SK-N-SH treated with all-trans-retinoic acid at 6 μM for 48 hours (cell line): ENCODE data around the gene TACR1.

Source experiments
- BACH2 ChIP-seq: fragments of 250-450 bp; sonication (Bioruptor Pico); IDR thresholded peaks from 2 replicates; pipeline ENCODE4 v1.9.0; 2021; ENCODE audit warnings: mild to moderate bottlenecking, borderline replicate concordance
- ESRRG ChIP-seq: fragments of 250-450 bp; sonication (Bioruptor Pico); IDR thresholded peaks from 2 replicates; pipeline ENCODE4 v1.6.1; 2021; ENCODE audit warnings: mild to moderate bottlenecking
- RARB ChIP-seq: fragments of 250-450 bp; sonication (Bioruptor Pico); IDR thresholded peaks from 2 replicates; pipeline ENCODE4 v1.8.0; 2021; ENCODE audit warnings: mild to moderate bottlenecking, moderate library complexity
- TCF4 ChIP-seq: fragments of 250-450 bp; sonication (Bioruptor Pico); IDR thresholded peaks from 2 replicates; pipeline ENCODE4 v1.8.0; 2021; ENCODE audit warnings: mild to moderate bottlenecking, moderate library complexity, borderline replicate concordance
- ZFP3 ChIP-seq: fragments of 250-450 bp; sonication (Bioruptor Pico); IDR thresholded peaks from 2 replicates; pipeline ENCODE4 v1.5.0; 2020; ENCODE audit warnings: mild to moderate bottlenecking, moderate library complexity
- ZFP30 ChIP-seq: fragments of 450-650 bp; formaldehyde crosslinking; IDR thresholded peaks from 2 replicates; pipeline ENCODE4 v1.5.0; 2022; ENCODE audit warnings: mild to moderate bottlenecking, moderate library complexity
- ZNF565 ChIP-seq: fragments of 450-650 bp; formaldehyde crosslinking; conservative IDR thresholded peaks from 2 replicates; pipeline ENCODE4 v1.5.0; 2020; ENCODE audit warnings: low read depth, mild to moderate bottlenecking, moderate library complexity
- ZNF8 ChIP-seq: fragments of 450-650 bp; formaldehyde crosslinking; IDR thresholded peaks from 2 replicates; pipeline ENCODE4 v1.5.0; 2020; ENCODE audit warnings: mild to moderate bottlenecking, moderate library complexity
- TF ChIP-seq, protein P1 (sequence below): fragments of 250-450 bp; sonication (Bioruptor Pico); IDR thresholded peaks from 2 replicates; pipeline ENCODE4 v1.5.0; 2020; ENCODE audit warnings: mild to moderate bottlenecking, moderate library complexity
- TF ChIP-seq, protein P2 (sequence below): fragments of 250-450 bp; sonication (Bioruptor Pico); IDR thresholded peaks from 2 replicates; pipeline ENCODE4 v1.5.1; 2021; ENCODE audit warnings: mild to moderate bottlenecking, moderate library complexity

DNA sequence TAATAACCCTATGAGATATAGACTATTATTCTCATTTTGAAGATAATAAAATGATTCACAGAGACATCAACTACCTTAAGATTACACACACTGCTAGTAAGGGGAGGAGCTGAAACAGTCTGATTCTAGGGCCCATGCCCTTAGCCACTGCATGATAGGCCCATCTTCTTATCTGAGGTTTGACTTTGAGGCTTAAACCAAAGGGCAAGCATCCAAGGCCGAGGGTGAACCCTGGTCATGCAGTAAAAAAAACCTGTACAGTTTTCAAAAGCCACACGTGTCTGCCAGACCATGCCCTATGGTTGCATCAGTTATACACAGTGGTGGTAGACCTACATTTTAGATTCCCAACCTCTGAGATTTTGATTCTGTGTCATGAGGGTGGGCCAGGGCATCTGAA, 196.0 kb downstream of the TACR1 start:
- TF ChIP-seq ZFP3 (no peak), RARB (no peak), TCF4 (no peak), ZNF8 (CRISPR knock-in tag) (no peak), BACH2 (no peak), ESRRG (CRISPR knock-in tag) (no peak), ZNF565 (CRISPR knock-in tag) (no peak), ZFP30 (CRISPR knock-in tag) (no peak)
- TF ChIP-seq, protein P1, sequence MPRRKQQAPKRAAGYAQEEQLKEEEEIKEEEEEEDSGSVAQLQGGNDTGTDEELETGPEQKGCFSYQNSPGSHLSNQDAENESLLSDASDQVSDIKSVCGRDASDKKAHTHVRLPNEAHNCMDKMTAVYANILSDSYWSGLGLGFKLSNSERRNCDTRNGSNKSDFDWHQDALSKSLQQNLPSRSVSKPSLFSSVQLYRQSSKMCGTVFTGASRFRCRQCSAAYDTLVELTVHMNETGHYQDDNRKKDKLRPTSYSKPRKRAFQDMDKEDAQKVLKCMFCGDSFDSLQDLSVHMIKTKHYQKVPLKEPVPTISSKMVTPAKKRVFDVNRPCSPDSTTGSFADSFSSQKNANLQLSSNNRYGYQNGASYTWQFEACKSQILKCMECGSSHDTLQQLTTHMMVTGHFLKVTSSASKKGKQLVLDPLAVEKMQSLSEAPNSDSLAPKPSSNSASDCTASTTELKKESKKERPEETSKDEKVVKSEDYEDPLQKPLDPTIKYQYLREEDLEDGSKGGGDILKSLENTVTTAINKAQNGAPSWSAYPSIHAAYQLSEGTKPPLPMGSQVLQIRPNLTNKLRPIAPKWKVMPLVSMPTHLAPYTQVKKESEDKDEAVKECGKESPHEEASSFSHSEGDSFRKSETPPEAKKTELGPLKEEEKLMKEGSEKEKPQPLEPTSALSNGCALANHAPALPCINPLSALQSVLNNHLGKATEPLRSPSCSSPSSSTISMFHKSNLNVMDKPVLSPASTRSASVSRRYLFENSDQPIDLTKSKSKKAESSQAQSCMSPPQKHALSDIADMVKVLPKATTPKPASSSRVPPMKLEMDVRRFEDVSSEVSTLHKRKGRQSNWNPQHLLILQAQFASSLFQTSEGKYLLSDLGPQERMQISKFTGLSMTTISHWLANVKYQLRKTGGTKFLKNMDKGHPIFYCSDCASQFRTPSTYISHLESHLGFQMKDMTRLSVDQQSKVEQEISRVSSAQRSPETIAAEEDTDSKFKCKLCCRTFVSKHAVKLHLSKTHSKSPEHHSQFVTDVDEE (CRISPR knock-in tag): no peak
- TF ChIP-seq, protein P2, sequence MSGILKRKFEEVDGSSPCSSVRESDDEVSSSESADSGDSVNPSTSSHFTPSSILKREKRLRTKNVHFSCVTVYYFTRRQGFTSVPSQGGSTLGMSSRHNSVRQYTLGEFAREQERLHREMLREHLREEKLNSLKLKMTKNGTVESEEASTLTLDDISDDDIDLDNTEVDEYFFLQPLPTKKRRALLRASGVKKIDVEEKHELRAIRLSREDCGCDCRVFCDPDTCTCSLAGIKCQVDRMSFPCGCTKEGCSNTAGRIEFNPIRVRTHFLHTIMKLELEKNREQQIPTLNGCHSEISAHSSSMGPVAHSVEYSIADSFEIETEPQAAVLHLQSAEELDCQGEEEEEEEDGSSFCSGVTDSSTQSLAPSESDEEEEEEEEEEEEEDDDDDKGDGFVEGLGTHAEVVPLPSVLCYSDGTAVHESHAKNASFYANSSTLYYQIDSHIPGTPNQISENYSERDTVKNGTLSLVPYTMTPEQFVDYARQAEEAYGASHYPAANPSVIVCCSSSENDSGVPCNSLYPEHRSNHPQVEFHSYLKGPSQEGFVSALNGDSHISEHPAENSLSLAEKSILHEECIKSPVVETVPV (CRISPR knock-in tag): no peak
